Esophagus muscularis mucosa (tissue), 4 donors: Measurements from ENCODE around the gene CSPG5.

Source experiments
- CTCF ChIP-seq, 3 experiments: fragments of 200-600 bp in 2 of 3; fragments of 450-650 bp in 1 of 3; sonication (generic) in 2 of 3; IDR thresholded peaks; one replicate each; pipeline ENCODE4 v1.5.1; 2017 to 2019; ENCODE audit warnings: antibody characterized with exemption in 3 of 3, mild to moderate bottlenecking in 2 of 3, moderate library complexity in 1 of 3
- EP300 ChIP-seq: sonication (generic); formaldehyde crosslinking; IDR thresholded peaks from one replicate; pipeline ENCODE4 v1.6.1; 2017; ENCODE audit warnings: antibody characterized with exemption
- POLR2A ChIP-seq: fragments of 450-650 bp; IDR thresholded peaks from one replicate; pipeline ENCODE4 v1.6.1; 2017; ENCODE audit warnings: antibody characterized with exemption, moderate library complexity, mild to moderate bottlenecking, low read depth

- TF ChIP-seq CTCF (IDR thresholded peaks at IDR 0.05) (no peak), EP300 (no peak), POLR2A (no peak)
These were observed 34.2 kb upstream of the CSPG5 start for GRCh38 chr3:47612879-47613278.
